ENCODE measurements around the gene PKP4. TPM values are rescaled to one million over a fixed set of nuclear protein-coding genes. Genes with fewer than 3 reads are reported as not detected.

Gene PKP4
- total RNA-seq, 1 donor from 2014 or later: 64.9 TPM

- Mint-ChIP-seq H3K9me3 (ENCODE audit: unreplicated experiment) (no peaks in the 10 kb centered on the region), H3K36me3 (ENCODE audit: low read depth, unreplicated experiment) (no peaks in the 10 kb centered on the region), H3K4me1 (ENCODE audit: unreplicated experiment) (peaks cover 17% of the 10 kb centered on the region), H3K27me3 (ENCODE audit: unreplicated experiment) (peaks cover 7% of the 10 kb centered on the region), H3K4me3 (ENCODE audit: unreplicated experiment) (no peak overlapping the region), H3K27ac (ENCODE audit: unreplicated experiment) (no peak overlapping the region)
- DNase-seq (ENCODE audit: low spot score): no peak
- TF ChIP-seq CTCF (IDR thresholded peaks at IDR 0.05; ENCODE audit: unreplicated experiment): no peak
Measured at GRCh38 chr2:158725441-158725891, 268.7 kb downstream of the PKP4 start.

- DNase-seq (ENCODE audit: low spot score): no peak
- Mint-ChIP-seq H3K9me3 (ENCODE audit: unreplicated experiment) (no peaks in the 10 kb centered on the region), H3K27me3 (ENCODE audit: unreplicated experiment) (peaks cover 7% of the 10 kb centered on the region), H3K4me3 (ENCODE audit: unreplicated experiment) (no peak overlapping the region), H3K36me3 (ENCODE audit: low read depth, unreplicated experiment) (no peaks in the 10 kb centered on the region), H3K27ac (ENCODE audit: unreplicated experiment) (no peak overlapping the region), H3K4me1 (ENCODE audit: unreplicated experiment) (peaks cover 12% of the 10 kb centered on the region)
- no peak for TF ChIP-seq CTCF (IDR thresholded peaks at IDR 0.05; ENCODE audit: unreplicated experiment)
Measured at GRCh38 chr2:158726911-158727592, 270.3 kb downstream of the PKP4 start.

GRCh38 chr2:158728422-158728821 lies 271.7 kb downstream of the PKP4 start:
- DNase-seq (ENCODE audit: low spot score): no peak
- Mint-ChIP-seq H3K27ac (ENCODE audit: unreplicated experiment) (no peak overlapping the region), H3K4me1 (ENCODE audit: unreplicated experiment) (peaks cover 15% of the 10 kb centered on the region), H3K9me3 (ENCODE audit: unreplicated experiment) (no peaks in the 10 kb centered on the region), H3K36me3 (ENCODE audit: low read depth, unreplicated experiment) (no peaks in the 10 kb centered on the region), H3K4me3 (ENCODE audit: unreplicated experiment) (no peak overlapping the region), H3K27me3 (ENCODE audit: unreplicated experiment) (peaks cover 7% of the 10 kb centered on the region)
- no peak for TF ChIP-seq CTCF (IDR thresholded peaks at IDR 0.05; ENCODE audit: unreplicated experiment)

GRCh38 chr2:158729451-158729850 lies 272.7 kb downstream of the PKP4 start:
- no peak for TF ChIP-seq CTCF (IDR thresholded peaks at IDR 0.05; ENCODE audit: unreplicated experiment)
- H3K27me3 Mint-ChIP-seq (ENCODE audit: unreplicated experiment): peaks cover 4% of the 10 kb centered on the region
- no peak for DNase-seq (ENCODE audit: low spot score)
- H3K4me1 Mint-ChIP-seq (ENCODE audit: unreplicated experiment): peaks cover 5% of the 10 kb centered on the region
- no peaks in the 10 kb centered on the region for H3K36me3 Mint-ChIP-seq (ENCODE audit: low read depth, unreplicated experiment)
- no peaks in the 10 kb centered on the region for H3K9me3 Mint-ChIP-seq (ENCODE audit: unreplicated experiment)
- H3K4me3 Mint-ChIP-seq (ENCODE audit: unreplicated experiment): no peak overlapping the region
- H3K27ac Mint-ChIP-seq (ENCODE audit: unreplicated experiment): no peak overlapping the region

GRCh38 chr2:158729873-158730620 lies 273.3 kb downstream of the PKP4 start:
- Mint-ChIP-seq H3K27me3 (ENCODE audit: unreplicated experiment) (peaks cover 4% of the 10 kb centered on the region), H3K27ac (ENCODE audit: unreplicated experiment) (no peak overlapping the region), H3K4me1 (ENCODE audit: unreplicated experiment) (peaks cover 5% of the 10 kb centered on the region), H3K9me3 (ENCODE audit: unreplicated experiment) (no peaks in the 10 kb centered on the region), H3K36me3 (ENCODE audit: low read depth, unreplicated experiment) (no peaks in the 10 kb centered on the region), H3K4me3 (ENCODE audit: unreplicated experiment) (no peak overlapping the region)
- TF ChIP-seq CTCF (IDR thresholded peaks at IDR 0.05; ENCODE audit: unreplicated experiment): no peak
- DNase-seq (ENCODE audit: low spot score): no peak

All from endothelial cell (in vitro differentiated cells).